HEK293 (cell line): ENCODE results near the gene TAAR9.
A peak's percentile ranks its signal among the peaks of the same experiment; 100 is the strongest.

Experiments used
- CTCF ChIA-PET: fragments of 350-600 bp; formaldehyde crosslinking; extraction: SDS; loops from one replicate; lab custom pipeline; 2021; ENCODE audit warnings: antibody characterized with exemption; lab: Yijun Ruan, JAX
- POLR2A ChIA-PET: fragments of 300-600 bp; formaldehyde crosslinking; extraction: SDS; loops from one replicate; lab custom pipeline; 2020; ENCODE audit warnings: antibody characterized with exemption, inconsistent platforms; lab: Yijun Ruan, JAX
- H3K27ac ChIP-seq: fragments of 200-500 bp; sonication (Bioruptor generic); 2 replicates; pipeline ENCODE4 v1.5.1; 2014; ENCODE audit warnings: low read depth, low read length, control low read depth, inconsistent platforms; ENCODE audit errors: extremely low read depth
- H3K36me3 ChIP-seq, 2 experiments: fragments of 200-500 bp in 1 of 2; sonication (Bioruptor generic) in 1 of 2; 1 replicate in 1 of 2; 2 replicates in 1 of 2; pipeline ENCODE4 v1.5.1; 2014 to 2017; ENCODE audit warnings: inconsistent platforms in 2 of 2, low read length in 2 of 2; ENCODE audit not compliant: control insufficient read depth in 2 of 2, insufficient read depth in 1 of 2
- H3K4me1 ChIP-seq: fragments of 200-500 bp; sonication (Bioruptor generic); 2 replicates; pipeline ENCODE4 v1.5.1; 2014; ENCODE audit warnings: mild to moderate bottlenecking, low read length, inconsistent platforms; ENCODE audit not compliant: control insufficient read depth, insufficient read depth
- H3K4me3 ChIP-seq: 2 replicates; pipeline ENCODE4 v1.5.1; 2011; ENCODE audit warnings: low read depth, mild to moderate bottlenecking, control low read depth, low read length, moderate library complexity
- H3K9me3 ChIP-seq: fragments of 200-500 bp; sonication (Bioruptor generic); 2 replicates; pipeline ENCODE4 v1.5.1; 2014; ENCODE audit warnings: low read depth, low read length, inconsistent platforms; ENCODE audit not compliant: control insufficient read depth, insufficient read depth
- BCL6B ChIP-seq: fragments of 450-650 bp; formaldehyde crosslinking; IDR thresholded peaks from 2 replicates; pipeline ENCODE4 v1.5.1; 2017; ENCODE audit warnings: missing biosample characterization, missing genetic modification characterization
- EGR2 ChIP-seq: fragments of 450-650 bp; formaldehyde crosslinking; IDR thresholded peaks from 2 replicates; pipeline ENCODE4 v1.5.1; 2016; ENCODE audit warnings: low read depth, missing biosample characterization, missing genetic modification characterization
- ELK4 ChIP-seq: IDR thresholded peaks from 2 replicates; pipeline ENCODE4 v1.6.1; 2011; ENCODE audit warnings: mild to moderate bottlenecking, low read depth, low read length, borderline replicate concordance
- GLIS1 ChIP-seq: fragments of 450-650 bp; formaldehyde crosslinking; IDR thresholded peaks from 2 replicates; pipeline ENCODE4 v1.5.1; 2016; ENCODE audit warnings: missing biosample characterization, missing genetic modification characterization
- KLF7 ChIP-seq: fragments of 450-650 bp; formaldehyde crosslinking; IDR thresholded peaks from 2 replicates; pipeline ENCODE4 v1.5.1; 2016; ENCODE audit warnings: missing biosample characterization, missing genetic modification characterization, borderline replicate concordance
- KLF8 ChIP-seq: fragments of 450-650 bp; formaldehyde crosslinking; IDR thresholded peaks from 2 replicates; pipeline ENCODE4 v1.5.1; 2016; ENCODE audit warnings: missing biosample characterization, missing genetic modification characterization
- OSR2 ChIP-seq: fragments of 450-650 bp; formaldehyde crosslinking; IDR thresholded peaks from 2 replicates; pipeline ENCODE4 v1.5.1; 2016; ENCODE audit warnings: missing biosample characterization, missing genetic modification characterization
- PRDM10 ChIP-seq: fragments of 450-650 bp; formaldehyde crosslinking; IDR thresholded peaks from 2 replicates; pipeline ENCODE4 v1.5.1; 2016; ENCODE audit warnings: missing biosample characterization, missing genetic modification characterization
- TRIM28 ChIP-seq: IDR thresholded peaks from 2 replicates; pipeline ENCODE4 v1.6.1; 2011; ENCODE audit warnings: low read length, control low read depth, borderline replicate concordance
- YY1 ChIP-seq: fragments of 450-650 bp; formaldehyde crosslinking; IDR thresholded peaks from 2 replicates; pipeline ENCODE4 v1.5.1; 2018; ENCODE audit warnings: missing biosample characterization, missing genetic modification characterization
- ZBTB8A ChIP-seq: fragments of 450-650 bp; formaldehyde crosslinking; IDR thresholded peaks from 2 replicates; pipeline ENCODE4 v1.5.1; 2016; ENCODE audit warnings: missing biosample characterization, missing genetic modification characterization
- ZIC2 ChIP-seq: fragments of 450-650 bp; formaldehyde crosslinking; IDR thresholded peaks from 2 replicates; pipeline ENCODE4 v1.5.1; 2016; ENCODE audit warnings: missing biosample characterization, missing genetic modification characterization
- ZNF10 ChIP-seq: fragments of 450-650 bp; formaldehyde crosslinking; IDR thresholded peaks from 2 replicates; pipeline ENCODE4 v1.5.1; 2017; ENCODE audit warnings: missing biosample characterization, missing genetic modification characterization
- ZNF24 ChIP-seq: fragments of 450-650 bp; formaldehyde crosslinking; IDR thresholded peaks from 2 replicates; pipeline ENCODE4 v1.5.1; 2016; ENCODE audit warnings: missing biosample characterization, missing genetic modification characterization
- ZNF274 ChIP-seq, 2 experiments: fragments of 200-500 bp in 1 of 2; fragments of 450-650 bp in 1 of 2; sonication (Bioruptor generic) in 1 of 2; formaldehyde crosslinking in 1 of 2; IDR thresholded peaks; 2 replicates each; pipeline versions ENCODE4 v1.5.1 to v1.6.1; 2014 to 2016; ENCODE audit warnings: borderline replicate concordance in 1 of 2, inconsistent platforms in 1 of 2, low read length in 1 of 2, missing biosample characterization in 1 of 2, missing genetic modification characterization in 1 of 2
- ZNF280C ChIP-seq: fragments of 450-650 bp; formaldehyde crosslinking; IDR thresholded peaks from 2 replicates; pipeline ENCODE4 v1.5.1; 2016; ENCODE audit warnings: missing biosample characterization, missing genetic modification characterization
- ZNF366 ChIP-seq: fragments of 450-650 bp; formaldehyde crosslinking; conservative IDR thresholded peaks from 2 replicates; pipeline ENCODE4 v1.5.1; 2016; ENCODE audit warnings: missing biosample characterization, missing genetic modification characterization
- ZNF398 ChIP-seq: fragments of 450-650 bp; formaldehyde crosslinking; IDR thresholded peaks from 2 replicates; pipeline ENCODE4 v1.5.1; 2017; ENCODE audit warnings: missing biosample characterization, missing genetic modification characterization
- ZNF48 ChIP-seq: fragments of 450-650 bp; formaldehyde crosslinking; IDR thresholded peaks from 2 replicates; pipeline ENCODE4 v1.5.1; 2016; ENCODE audit warnings: missing biosample characterization, missing genetic modification characterization
- ZNF514 ChIP-seq: fragments of 450-650 bp; formaldehyde crosslinking; IDR thresholded peaks from 2 replicates; pipeline ENCODE4 v1.5.1; 2016; ENCODE audit warnings: missing biosample characterization, missing genetic modification characterization
- ZNF561 ChIP-seq: fragments of 450-650 bp; IDR thresholded peaks from 2 replicates; pipeline ENCODE4 v1.5.1; 2018; ENCODE audit warnings: missing biosample characterization, missing genetic modification characterization, borderline replicate concordance
- ZNF76 ChIP-seq: fragments of 450-650 bp; formaldehyde crosslinking; IDR thresholded peaks from 2 replicates; pipeline ENCODE4; 2016; ENCODE audit warnings: low read depth, missing biosample characterization, missing genetic modification characterization, borderline replicate concordance
- ZSCAN18 ChIP-seq: fragments of 450-650 bp; formaldehyde crosslinking; IDR thresholded peaks from 2 replicates; pipeline ENCODE4 v1.5.1; 2016; ENCODE audit warnings: missing biosample characterization, missing genetic modification characterization

TAAR9 gene

GRCh38 chr6:132512342-132512637, 25.8 kb upstream of the TAAR9 start (continued):
- no peak for TF ChIP-seq BCL6B (tag by site-specific recombination)
- TF ChIP-seq KLF8 (tag by site-specific recombination): no peak
- TF ChIP-seq KLF7 (tag by site-specific recombination): no peak
- TF ChIP-seq ZNF280C (tag by site-specific recombination): no peak
- TF ChIP-seq ELK4: no peak
- TF ChIP-seq ZNF24: no peak
- TF ChIP-seq ZNF10 (tag by site-specific recombination): no peak
- TF ChIP-seq OSR2: no peak
- TF ChIP-seq GLIS1 (tag by site-specific recombination): no peak
- TF ChIP-seq ZNF398 (tag by site-specific recombination): no peak
- TF ChIP-seq ZSCAN18 (tag by site-specific recombination): no peak

GRCh38 chr6:132512638-132513632, 25.1 kb upstream of the TAAR9 start, which contains the start of gene STX7:
Gene STX7 (minus strand): TSS chr6:132513116. CDS start chr6:132503530, 9,586 bp downstream.
- Histone ChIP-seq H3K4me1 (peaks cover 5% of the 10 kb centered on the region), H3K36me3 (peaks cover 5% of the 10 kb centered on the region in 2 experiments; a peak in 2 of 3 replicates), H3K27ac (peak within 1 kb of the TSS; percentile 6; the same call in 1 of the 2 replicates), H3K4me3 (peak within 1 kb of the TSS; percentile 85), H3K9me3 (no peaks in the 10 kb centered on the region)
- POLR2A ChIA-PET: interaction anchor here (0.6 to 1.7 kb wide), 13 partner anchors 11 to 563 kb away, joined by 3 to 13 read pairs (median 4); partner anchors contain the start of genes CCN2, RPS12, SLC18B1 and TAAR9
- CTCF ChIA-PET: interaction anchor here (0.6 to 1.3 kb wide), 6 partner anchors 14 to 563 kb away, joined by 3 to 12 read pairs (median 6); no protein-coding TSS in a partner anchor
- TF ChIP-seq ZNF561 (peak; percentile 93; the same call in 1 of the 2 replicates), ZNF514 (tag by site-specific recombination) (no peak), ZNF76 (peak; percentile 46; the same call in 1 of the 2 replicates), YY1 (peak; percentile 42; the same call in 1 of the 2 replicates), TRIM28 (0 out of 2 replicates have a peak, but pooled peaks have one; percentile 26), ZNF366 (tag by site-specific recombination) (peak; percentile 34; the same call in 1 of the 2 replicates), ZNF48 (tag by site-specific recombination) (no peak), ZBTB8A (tag by site-specific recombination) (peak; percentile 97), PRDM10 (peak; percentile 88), EGR2 (tag by site-specific recombination) (peak; percentile 86), ZIC2 (tag by site-specific recombination) (peak; percentile 61), ZNF274 (IDR thresholded peaks at IDR 0.05; ENCODE audit: low read length) (no peak), ZNF274 (tag by site-specific recombination; IDR thresholded peaks at IDR 0.05; ENCODE audit: borderline replicate concordance) (no peak)
